Fibroblast of lung (primary cell): Measurements from ENCODE around the gene PTGER4. TPM values are rescaled to one million over a fixed set of nuclear protein-coding genes. Genes with fewer than 3 reads are reported as not detected.

Experiments
- DNase-seq, 2 donors: peaks; one replicate each; pipeline versions ENCODE4 v3.0.0 to v3.0.0-alpha.2; 2010; ENCODE audit warnings: low read depth in 2 of 2
- H2AFZ ChIP-seq: 2 replicates; pipeline ENCODE4 v1.5.1; 2012; ENCODE audit warnings: low read length, control low read depth, inconsistent platforms
- H3K27ac ChIP-seq: 2 replicates; pipeline ENCODE4 v1.5.1; 2011; ENCODE audit warnings: low read length, control low read depth; ENCODE audit not compliant: insufficient read depth
- H3K27me3 ChIP-seq: 2 replicates; pipeline ENCODE4 v1.5.1; 2011; ENCODE audit warnings: mild to moderate bottlenecking, low read length; ENCODE audit not compliant: control insufficient read depth, insufficient read depth
- H3K36me3 ChIP-seq: 2 replicates; pipeline ENCODE4 v1.5.1; 2011; ENCODE audit warnings: low read length; ENCODE audit not compliant: control insufficient read depth, insufficient read depth
- H3K4me1 ChIP-seq: 2 replicates; pipeline ENCODE4 v1.5.1; 2011; ENCODE audit warnings: low read length; ENCODE audit not compliant: control insufficient read depth, insufficient read depth; ENCODE audit errors: extremely low read depth
- H3K4me2 ChIP-seq: 2 replicates; pipeline ENCODE4 v1.5.1; 2011; ENCODE audit warnings: low read length, control low read depth; ENCODE audit not compliant: insufficient read depth; ENCODE audit errors: extremely low read depth
- H3K4me3 ChIP-seq, 4 experiments: fragments of 200-600 bp in 1 of 4; sonication (generic) in 1 of 4; replicated peaks in 1 of 4; 2 replicates each; pipeline ENCODE4 v1.5.1; 2011 to 2016; ENCODE audit warnings: low read length in 4 of 4, low read depth in 3 of 4, mild to moderate bottlenecking in 3 of 4, control low read depth in 2 of 4, inconsistent platforms in 1 of 4, mixed read lengths in 1 of 4; ENCODE audit not compliant: insufficient read depth in 1 of 4; ENCODE audit errors: control extremely low read depth in 1 of 4
- H3K79me2 ChIP-seq: 2 replicates; pipeline ENCODE4 v1.5.1; 2012; ENCODE audit warnings: mild to moderate bottlenecking, low read length, inconsistent platforms; ENCODE audit not compliant: control insufficient read depth, insufficient read depth
- H3K9ac ChIP-seq: 2 replicates; pipeline ENCODE4 v1.5.1; 2011; ENCODE audit warnings: mild to moderate bottlenecking, low read length, control low read depth; ENCODE audit not compliant: insufficient read depth
- H3K9me3 ChIP-seq: 2 replicates; pipeline ENCODE4 v1.5.1; 2012; ENCODE audit warnings: low read depth, low read length; ENCODE audit not compliant: control insufficient read depth, insufficient read depth
- H4K20me1 ChIP-seq: 2 replicates; pipeline ENCODE4 v1.5.1; 2011; ENCODE audit warnings: low read length; ENCODE audit not compliant: control insufficient read depth, insufficient read depth; ENCODE audit errors: extremely low read depth
- EZH2 ChIP-seq: IDR thresholded peaks from 2 replicates; pipeline ENCODE4 v1.5.1; 2012; ENCODE audit warnings: low read length, control low read depth, mild to moderate bottlenecking; ENCODE audit errors: missing control alignments
- polyA plus RNA-seq, 2 donors: library from polyadenylated mRNA; depleted of rRNA in 1 of 2; stranded (reverse) in 1 of 2; unstranded in 1 of 2; fragments of >200 nt; gene quantifications; 2 replicates each; pipeline ENCODE4 v1.2.1, GENCODE V29; 2011 to 2012; ENCODE audit warnings: missing spikeins in 1 of 2
- total RNA-seq: library from RNA; depleted of rRNA; stranded (reverse); fragments of >200 nt; gene quantifications from 2 replicates; pipeline ENCODE4 v1.2.1, GENCODE V29; 2014
- TF ChIP-seq, protein P1 (sequence below), 2 donors: IDR thresholded peaks in 1 of 2; conservative IDR thresholded peaks in 1 of 2; 1 replicate in 1 of 2; 2 replicates in 1 of 2; pipeline ENCODE4 v1.5.1; 2011 to 2012; ENCODE audit warnings: low read length in 2 of 2, control low read depth in 1 of 2, inconsistent platforms in 1 of 2, low read depth in 1 of 2, mild to moderate bottlenecking in 1 of 2

The PTGER4 gene
- total and polyA plus RNA-seq, 2 donors (not counting 1 experiment from before 2014, with no cell fraction given): 1.6 to 3.3 TPM

DNA sequence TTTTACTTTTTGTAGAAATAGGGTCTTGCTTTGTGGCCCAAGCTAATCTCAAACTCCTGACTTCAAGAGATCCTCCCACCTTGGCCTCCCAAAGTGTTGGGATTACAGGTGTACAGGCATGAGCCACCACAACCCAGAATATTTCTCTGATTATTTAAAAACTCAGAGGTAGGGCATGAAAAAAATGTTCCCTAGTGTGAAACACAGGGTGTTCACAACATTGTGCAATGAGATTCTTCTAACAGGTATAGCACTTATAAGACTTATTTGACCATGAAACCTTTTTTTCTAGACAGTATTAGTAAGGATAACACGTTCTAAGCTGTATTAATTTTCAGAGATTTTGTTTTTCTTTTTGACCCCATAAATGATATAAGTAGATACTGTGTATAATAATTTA is 13.1 kb upstream of the PTGER4 start:
- Histone ChIP-seq H3K9me3 (no peaks in the 10 kb centered on the region), H3K9ac (no peak overlapping the region), H3K27me3 (no peaks in the 10 kb centered on the region), H3K4me1 (no peaks in the 10 kb centered on the region), H3K36me3 (no peaks in the 10 kb centered on the region), H3K4me3 (no peak overlapping the region), H4K20me1 (no peaks in the 10 kb centered on the region), H3K79me2 (no peaks in the 10 kb centered on the region), H2AFZ (no peak overlapping the region), H3K4me2 (no peak overlapping the region), H3K27ac (no peak overlapping the region)
- DNase-seq: no peak
- TF ChIP-seq, protein P1, sequence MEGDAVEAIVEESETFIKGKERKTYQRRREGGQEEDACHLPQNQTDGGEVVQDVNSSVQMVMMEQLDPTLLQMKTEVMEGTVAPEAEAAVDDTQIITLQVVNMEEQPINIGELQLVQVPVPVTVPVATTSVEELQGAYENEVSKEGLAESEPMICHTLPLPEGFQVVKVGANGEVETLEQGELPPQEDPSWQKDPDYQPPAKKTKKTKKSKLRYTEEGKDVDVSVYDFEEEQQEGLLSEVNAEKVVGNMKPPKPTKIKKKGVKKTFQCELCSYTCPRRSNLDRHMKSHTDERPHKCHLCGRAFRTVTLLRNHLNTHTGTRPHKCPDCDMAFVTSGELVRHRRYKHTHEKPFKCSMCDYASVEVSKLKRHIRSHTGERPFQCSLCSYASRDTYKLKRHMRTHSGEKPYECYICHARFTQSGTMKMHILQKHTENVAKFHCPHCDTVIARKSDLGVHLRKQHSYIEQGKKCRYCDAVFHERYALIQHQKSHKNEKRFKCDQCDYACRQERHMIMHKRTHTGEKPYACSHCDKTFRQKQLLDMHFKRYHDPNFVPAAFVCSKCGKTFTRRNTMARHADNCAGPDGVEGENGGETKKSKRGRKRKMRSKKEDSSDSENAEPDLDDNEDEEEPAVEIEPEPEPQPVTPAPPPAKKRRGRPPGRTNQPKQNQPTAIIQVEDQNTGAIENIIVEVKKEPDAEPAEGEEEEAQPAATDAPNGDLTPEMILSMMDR (conservative IDR thresholded peaks at IDR 0.05 in 1 of 2, IDR thresholded peaks at IDR 0.05 in 1 of 2; ENCODE audit: low read depth in 1 of 2, low read length in 2 of 2): no peak
- TF ChIP-seq EZH2: no peak

DNA sequence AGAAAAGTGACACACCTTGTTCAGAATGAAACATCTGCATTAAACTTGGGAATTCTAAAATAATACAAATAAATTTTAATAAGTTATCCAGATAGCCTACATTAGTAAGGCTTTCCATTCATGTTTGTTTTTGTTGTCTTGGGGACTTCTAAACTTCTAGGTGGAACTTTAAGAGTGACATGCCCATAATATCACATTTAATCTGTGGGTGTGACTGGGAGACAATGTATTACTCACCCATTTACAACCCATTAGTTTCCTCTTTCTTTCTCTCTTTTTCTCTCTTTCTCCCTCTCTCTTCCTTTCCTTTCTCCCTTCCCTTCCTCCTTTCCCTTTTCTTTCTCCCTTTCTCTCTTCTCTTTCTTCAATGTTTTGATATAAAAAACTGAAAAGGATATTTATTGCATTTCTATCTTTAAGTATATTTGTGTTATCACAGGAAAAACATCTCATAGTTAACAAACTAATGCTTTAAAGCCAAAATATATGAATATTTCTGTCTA is 12.5 kb upstream of the PTGER4 start:
- H3K4me3 ChIP-seq: no peak overlapping the region
- no peak overlapping the region for H3K4me2 ChIP-seq
- H3K4me1 ChIP-seq: no peaks in the 10 kb centered on the region
- no peak overlapping the region for H2AFZ ChIP-seq
- H3K27me3 ChIP-seq: no peaks in the 10 kb centered on the region
- no peak overlapping the region for H3K9ac ChIP-seq
- no peak for DNase-seq
- TF ChIP-seq, protein P1 (conservative IDR thresholded peaks at IDR 0.05 in 1 of 2, IDR thresholded peaks at IDR 0.05 in 1 of 2; ENCODE audit: low read depth in 1 of 2, low read length in 2 of 2): no peak
- TF ChIP-seq EZH2: no peak
- no peaks in the 10 kb centered on the region for H3K9me3 ChIP-seq
- H3K79me2 ChIP-seq: no peaks in the 10 kb centered on the region
- H3K36me3 ChIP-seq: no peaks in the 10 kb centered on the region
- H3K27ac ChIP-seq: no peak overlapping the region
- no peaks in the 10 kb centered on the region for H4K20me1 ChIP-seq

DNA sequence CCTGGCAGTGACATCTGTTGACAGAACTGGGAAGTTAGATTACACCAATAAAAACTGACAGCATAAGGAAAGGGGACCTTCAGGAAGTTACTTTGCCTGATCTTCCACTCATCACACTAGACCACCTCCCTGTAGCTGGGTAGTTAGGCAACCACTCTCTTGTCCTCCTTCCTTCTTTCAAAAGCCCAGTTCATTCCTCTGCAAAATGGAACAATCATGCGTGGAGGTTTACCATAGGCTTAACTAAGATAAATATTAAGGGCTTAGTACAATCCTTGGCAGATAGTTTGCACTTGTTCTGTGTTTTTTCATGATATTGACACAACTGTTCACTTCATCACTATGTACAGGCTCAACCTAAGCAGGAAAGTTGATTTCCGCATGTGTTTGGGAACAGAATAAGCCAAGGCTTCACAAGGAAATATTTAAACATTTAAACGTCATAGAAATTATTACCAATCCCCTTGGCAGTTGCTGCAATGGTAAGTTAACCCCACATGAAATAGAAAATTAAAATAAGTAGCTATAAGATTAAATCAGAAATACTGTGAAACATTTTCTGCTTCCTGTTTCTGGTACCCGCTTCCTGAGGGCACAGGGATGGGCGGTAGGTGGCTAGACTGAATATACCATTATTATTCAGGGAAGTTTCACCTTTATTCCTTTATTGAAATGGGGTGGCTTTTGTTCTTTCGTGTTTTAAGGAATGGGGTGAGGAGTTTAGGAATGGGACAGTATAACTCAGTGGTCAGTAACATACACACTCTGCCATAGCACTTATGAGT is 9.9 kb upstream of the PTGER4 start:
- Histone ChIP-seq H3K27ac (no peak overlapping the region), H3K9me3 (no peaks in the 10 kb centered on the region), H3K4me3 (no peak overlapping the region), H3K36me3 (no peaks in the 10 kb centered on the region), H3K27me3 (no peaks in the 10 kb centered on the region), H3K4me1 (no peaks in the 10 kb centered on the region), H2AFZ (no peak overlapping the region), H3K9ac (no peak overlapping the region), H3K4me2 (no peak overlapping the region), H3K79me2 (no peaks in the 10 kb centered on the region), H4K20me1 (no peaks in the 10 kb centered on the region)
- TF ChIP-seq, protein P1 (conservative IDR thresholded peaks at IDR 0.05 in 1 of 2, IDR thresholded peaks at IDR 0.05 in 1 of 2; ENCODE audit: low read depth in 1 of 2, low read length in 2 of 2): no peak
- no peak for TF ChIP-seq EZH2
- DNase-seq: no peak
